ENCODE measurements around the gene COG1. TPM values are rescaled to one million over a fixed set of nuclear protein-coding genes. Genes with fewer than 3 reads are reported as not detected.

COG1 gene
- total RNA-seq, 2 donors from 2014 or later = 34.8 to 42.5 TPM

- Histone ChIP-seq H3K9me3 (no peaks in the 10 kb centered on the region), H3K36me3 (replicated peaks in 1 of 2; ENCODE audit: insufficient read depth in 1 of 2, low read depth in 2 of 2) (peaks cover 6 to 29% of the 10 kb centered on the region in 2 donors), H3K27ac (no peak overlapping the region), H3K4me3 (no peak overlapping the region), H3K27me3 (no peaks in the 10 kb centered on the region), H3K4me1 (no peaks in the 10 kb centered on the region)
- 94% methylated on average over 13 of the region's 13 CpGs for WGBS, 2 donors
- TF ChIP-seq, protein P1, sequence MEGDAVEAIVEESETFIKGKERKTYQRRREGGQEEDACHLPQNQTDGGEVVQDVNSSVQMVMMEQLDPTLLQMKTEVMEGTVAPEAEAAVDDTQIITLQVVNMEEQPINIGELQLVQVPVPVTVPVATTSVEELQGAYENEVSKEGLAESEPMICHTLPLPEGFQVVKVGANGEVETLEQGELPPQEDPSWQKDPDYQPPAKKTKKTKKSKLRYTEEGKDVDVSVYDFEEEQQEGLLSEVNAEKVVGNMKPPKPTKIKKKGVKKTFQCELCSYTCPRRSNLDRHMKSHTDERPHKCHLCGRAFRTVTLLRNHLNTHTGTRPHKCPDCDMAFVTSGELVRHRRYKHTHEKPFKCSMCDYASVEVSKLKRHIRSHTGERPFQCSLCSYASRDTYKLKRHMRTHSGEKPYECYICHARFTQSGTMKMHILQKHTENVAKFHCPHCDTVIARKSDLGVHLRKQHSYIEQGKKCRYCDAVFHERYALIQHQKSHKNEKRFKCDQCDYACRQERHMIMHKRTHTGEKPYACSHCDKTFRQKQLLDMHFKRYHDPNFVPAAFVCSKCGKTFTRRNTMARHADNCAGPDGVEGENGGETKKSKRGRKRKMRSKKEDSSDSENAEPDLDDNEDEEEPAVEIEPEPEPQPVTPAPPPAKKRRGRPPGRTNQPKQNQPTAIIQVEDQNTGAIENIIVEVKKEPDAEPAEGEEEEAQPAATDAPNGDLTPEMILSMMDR (IDR thresholded peaks at IDR 0.05) = no peak
- ATAC-seq (no peak), DNase-seq (no peak)
- intact Hi-C loops (cut with DNase I) = no loop called here
Observed at GRCh38 chr17:73209436-73209835, 16.6 kb downstream of the COG1 start.

GRCh38 chr17:73210002-73210678 is 17.3 kb downstream of the COG1 start:
- WGBS, 2 donors = 77 to 78% methylated on average over 8 of the region's 8 CpGs
- Histone ChIP-seq H3K4me3 (no peak overlapping the region), H3K9me3 (no peaks in the 10 kb centered on the region), H3K27ac (no peak overlapping the region), H3K36me3 (replicated peaks in 1 of 2; ENCODE audit: insufficient read depth in 1 of 2, low read depth in 2 of 2) (peaks cover 6 to 26% of the 10 kb centered on the region in 2 donors), H3K27me3 (no peaks in the 10 kb centered on the region), H3K4me1 (peaks cover 3% of the 10 kb centered on the region)
- peak; percentile 6 for ATAC-seq
- TF ChIP-seq, protein P1 (IDR thresholded peaks at IDR 0.05) = peak in 2 of 7 experiments; percentile 12 to 16
- TF ChIP-seq POLR2A (IDR thresholded peaks at IDR 0.05) = no peak
- no peak for DNase-seq
- intact Hi-C loops (cut with DNase I) = no loop called here

DNA sequence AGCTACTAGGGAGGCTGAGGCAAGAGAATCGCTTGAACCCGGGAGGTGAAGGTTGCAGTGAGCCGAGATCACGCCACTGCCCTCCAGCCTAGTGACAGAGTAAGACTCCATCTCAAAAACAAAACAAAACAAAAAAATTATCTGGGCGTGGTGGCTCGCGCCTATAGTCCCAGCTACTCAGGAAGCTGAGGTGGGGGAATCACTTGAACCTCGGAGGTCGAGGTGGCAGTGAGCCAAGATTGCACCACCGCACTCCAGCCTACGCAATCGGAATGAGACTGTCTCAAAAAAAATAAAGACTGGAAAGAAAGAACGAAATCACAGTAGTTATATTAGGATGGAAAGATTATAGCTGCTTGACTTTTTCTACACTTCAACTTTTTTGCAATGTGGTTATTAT is 18.9 kb downstream of the COG1 start:
- 70 to 73% methylated on average over 13 of the region's 13 CpGs for WGBS, 2 donors
- no peak for ATAC-seq
- intact Hi-C loops (cut with DNase I) = no loop called here
- H3K36me3 ChIP-seq (replicated peaks in 1 of 2; ENCODE audit: insufficient read depth in 1 of 2, low read depth in 2 of 2) = peaks cover 0 to 21% of the 10 kb centered on the region in 2 donors
- no peak for TF ChIP-seq POLR2A (IDR thresholded peaks at IDR 0.05)
- TF ChIP-seq, protein P1 (IDR thresholded peaks at IDR 0.05) = no peak
- no peak overlapping the region for H3K4me3 ChIP-seq
- H3K9me3 ChIP-seq = no peaks in the 10 kb centered on the region
- peaks cover 10% of the 10 kb centered on the region for H3K4me1 ChIP-seq
- H3K27me3 ChIP-seq = no peaks in the 10 kb centered on the region
- no peak overlapping the region for H3K27ac ChIP-seq
- no peak for DNase-seq

GRCh38 chr17:73214008-73214407 is 21.2 kb downstream of the COG1 start:
- Histone ChIP-seq H3K36me3 (replicated peaks in 1 of 2; ENCODE audit: insufficient read depth in 1 of 2, low read depth in 2 of 2) (peaks cover 0 to 4% of the 10 kb centered on the region in 2 donors), H3K4me3 (no peak overlapping the region), H3K27ac (no peak overlapping the region), H3K27me3 (no peaks in the 10 kb centered on the region), H3K4me1 (peaks cover 10% of the 10 kb centered on the region), H3K9me3 (no peaks in the 10 kb centered on the region)
- no peak for TF ChIP-seq POLR2A (IDR thresholded peaks at IDR 0.05)
- TF ChIP-seq, protein P1 (IDR thresholded peaks at IDR 0.05) = no peak
- no peak for DNase-seq
- ATAC-seq = no peak
- intact Hi-C loops (cut with DNase I) = no loop called here

GRCh38 chr17:73214851-73215250 is 22.0 kb downstream of the COG1 start:
- TF ChIP-seq, protein P1 (IDR thresholded peaks at IDR 0.05) = no peak
- no peak for TF ChIP-seq POLR2A (IDR thresholded peaks at IDR 0.05)
- WGBS, 2 donors = 57 to 75% methylated on average over 4 of the region's 4 CpGs
- intact Hi-C loops (cut with DNase I) = no loop called here
- Histone ChIP-seq H3K27ac (no peak overlapping the region), H3K4me3 (no peak overlapping the region), H3K36me3 (replicated peaks in 1 of 2; ENCODE audit: insufficient read depth in 1 of 2, low read depth in 2 of 2) (peaks cover 0 to 4% of the 10 kb centered on the region in 2 donors), H3K9me3 (no peaks in the 10 kb centered on the region), H3K27me3 (no peaks in the 10 kb centered on the region), H3K4me1 (peaks cover 10% of the 10 kb centered on the region)
- no peak for ATAC-seq
- no peak for DNase-seq

Data from body of pancreas (tissue), 4 donors.